Measurements from ENCODE around the gene ZNF318.

The ZNF318 gene

GRCh38 chr6:43286980-43287716 is 82.3 kb downstream of the ZNF318 start:
- Histone ChIP-seq H3K79me2 (ENCODE audit: insufficient read depth, low read length) (no peaks in the 10 kb centered on the region), H4K20me1 (ENCODE audit: low read depth, low read length) (no peaks in the 10 kb centered on the region), H3K9ac (ENCODE audit: low read length) (no peak overlapping the region), H3K9me2 (replicated peaks; ENCODE audit: insufficient read depth, low read length) (no peaks in the 10 kb centered on the region), H3K9me3 (ENCODE audit: insufficient read depth, low read length) (no peaks in the 10 kb centered on the region), H3K4me2 (ENCODE audit: low read depth, low read length, poor library complexity, severe bottlenecking) (no peak overlapping the region), H3K4me3 (ENCODE audit: insufficient read depth, low read length, poor library complexity, severe bottlenecking) (no peak overlapping the region), H3K27me3 (ENCODE audit: low read length) (no peaks in the 10 kb centered on the region), H3K27ac (ENCODE audit: low read depth, low read length) (no peak overlapping the region), H3F3A (ENCODE audit: insufficient read depth) (no peaks in the 10 kb centered on the region), H2AFZ (ENCODE audit: low read depth, low read length, severe bottlenecking) (no peak overlapping the region), H3K36me3 (ENCODE audit: low read length) (no peaks in the 10 kb centered on the region)
- no peak for TF ChIP-seq CTCF (IDR thresholded peaks at IDR 0.05; ENCODE audit: insufficient read depth, low read length, poor library complexity, severe bottlenecking)
- TF ChIP-seq EZH2phosphoT487 (conservative IDR thresholded peaks at IDR 0.05; ENCODE audit: low read length), result no peak

- H3K9me2 ChIP-seq (replicated peaks; ENCODE audit: insufficient read depth, low read length), result no peaks in the 10 kb centered on the region
- no peak overlapping the region for H3K9ac ChIP-seq (ENCODE audit: low read length)
- no peaks in the 10 kb centered on the region for H3K27me3 ChIP-seq (ENCODE audit: low read length)
- no peaks in the 10 kb centered on the region for H3K9me3 ChIP-seq (ENCODE audit: insufficient read depth, low read length)
- no peak overlapping the region for H3K4me2 ChIP-seq (ENCODE audit: low read depth, low read length, poor library complexity, severe bottlenecking)
- H3F3A ChIP-seq (ENCODE audit: insufficient read depth), result no peaks in the 10 kb centered on the region
- no peaks in the 10 kb centered on the region for H4K20me1 ChIP-seq (ENCODE audit: low read depth, low read length)
- H2AFZ ChIP-seq (ENCODE audit: low read depth, low read length, severe bottlenecking), result no peak overlapping the region
- TF ChIP-seq EZH2phosphoT487 (conservative IDR thresholded peaks at IDR 0.05; ENCODE audit: low read length) (no peak), CTCF (IDR thresholded peaks at IDR 0.05; ENCODE audit: insufficient read depth, low read length, poor library complexity, severe bottlenecking) (no peak)
- H3K79me2 ChIP-seq (ENCODE audit: insufficient read depth, low read length), result no peaks in the 10 kb centered on the region
- no peak overlapping the region for H3K27ac ChIP-seq (ENCODE audit: low read depth, low read length)
- no peaks in the 10 kb centered on the region for H3K36me3 ChIP-seq (ENCODE audit: low read length)
- no peak overlapping the region for H3K4me3 ChIP-seq (ENCODE audit: insufficient read depth, low read length, poor library complexity, severe bottlenecking)
These were observed 82.9 kb downstream of the ZNF318 start for GRCh38 chr6:43286456-43286979.
